GM15510 (cell line): ENCODE measurements around the gene DNAJC5G.

Experiments used
- POLR2A ChIP-seq: IDR thresholded peaks from 3 replicates; pipeline ENCODE4 v1.6.1; 2011; ENCODE audit warnings: borderline replicate concordance; ENCODE audit not compliant: insufficient read length; ENCODE audit errors: extremely low read depth

Gene DNAJC5G, protein sequence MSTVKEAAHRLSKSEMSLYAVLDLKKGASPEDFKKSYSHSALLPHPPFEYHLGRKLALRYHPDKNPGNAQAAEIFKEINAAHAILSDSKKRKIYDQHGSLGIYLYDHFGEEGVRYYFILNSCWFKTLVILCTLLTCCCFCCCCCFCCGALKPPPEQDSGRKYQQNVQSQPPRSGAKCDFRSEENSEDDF

DNA sequence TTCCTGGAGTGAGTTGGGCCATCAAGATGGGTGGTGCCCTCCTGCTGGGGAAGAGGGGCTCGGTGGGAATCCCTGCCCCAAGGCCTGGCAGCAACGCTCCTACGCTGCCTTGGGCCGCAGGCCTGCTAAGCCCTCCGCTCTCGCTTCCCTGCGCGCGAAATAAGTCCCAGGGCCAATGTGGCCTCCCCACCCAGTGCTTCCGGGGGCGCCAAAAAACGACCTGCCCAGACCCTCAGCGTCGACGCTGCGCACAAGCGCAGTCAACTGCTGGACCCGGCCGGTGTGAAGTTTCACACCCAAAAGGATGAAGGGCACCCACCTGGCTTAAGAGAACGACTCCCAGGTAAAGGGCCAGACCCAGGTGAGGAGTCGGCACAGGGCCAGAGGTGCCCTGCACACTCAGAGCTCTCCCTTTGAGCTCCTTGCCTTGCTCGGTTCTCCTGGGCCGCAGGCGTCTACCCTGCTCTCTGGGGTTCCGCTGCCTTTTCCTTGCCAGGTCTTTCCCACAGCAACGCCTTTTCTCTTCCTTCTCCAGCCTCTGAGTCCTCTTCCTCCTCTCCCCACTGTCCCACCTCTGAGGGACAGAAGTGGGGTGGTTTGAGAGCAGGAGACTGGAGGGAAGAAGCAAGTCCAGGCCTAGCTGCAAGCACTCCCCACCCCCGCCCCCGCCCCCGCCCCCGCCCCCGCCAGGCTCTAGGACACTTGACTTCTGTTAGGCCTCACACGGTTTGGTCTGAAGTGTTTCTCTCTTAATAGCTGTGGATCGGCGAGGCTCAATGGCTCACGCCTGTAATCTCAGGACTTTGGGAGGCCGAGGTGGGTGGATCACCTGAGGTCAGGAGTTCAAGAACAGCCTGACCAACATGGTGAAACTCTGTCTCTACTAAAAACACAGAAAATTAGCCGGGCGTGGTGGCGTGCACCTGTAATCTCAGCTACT is at the start of gene DNAJC5G:
DNAJC5G (plus strand) TSS at position 223 of the 940 bp plus-strand sequence. CDS start 1,296 bp downstream, outside the sequence.
- no peak for TF ChIP-seq POLR2A

DNA sequence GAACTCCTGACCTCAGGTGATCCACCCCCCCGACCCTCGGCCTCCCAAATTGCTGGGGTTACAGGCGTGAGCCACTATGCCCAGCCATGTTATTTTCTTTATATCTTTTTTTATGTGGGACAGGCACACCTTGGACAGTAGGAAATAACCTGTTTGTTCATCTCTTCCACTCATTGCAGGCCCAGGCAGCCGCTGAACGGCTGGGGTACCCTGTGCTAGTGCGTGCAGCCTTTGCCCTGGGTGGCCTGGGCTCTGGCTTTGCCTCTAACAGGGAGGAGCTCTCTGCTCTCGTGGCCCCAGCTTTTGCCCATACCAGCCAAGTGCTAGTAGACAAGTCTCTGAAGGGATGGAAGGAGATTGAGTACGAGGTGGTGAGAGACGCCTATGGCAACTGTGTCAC is 49.7 kb upstream of the DNAJC5G start:
- TF ChIP-seq POLR2A: no peak

DNA sequence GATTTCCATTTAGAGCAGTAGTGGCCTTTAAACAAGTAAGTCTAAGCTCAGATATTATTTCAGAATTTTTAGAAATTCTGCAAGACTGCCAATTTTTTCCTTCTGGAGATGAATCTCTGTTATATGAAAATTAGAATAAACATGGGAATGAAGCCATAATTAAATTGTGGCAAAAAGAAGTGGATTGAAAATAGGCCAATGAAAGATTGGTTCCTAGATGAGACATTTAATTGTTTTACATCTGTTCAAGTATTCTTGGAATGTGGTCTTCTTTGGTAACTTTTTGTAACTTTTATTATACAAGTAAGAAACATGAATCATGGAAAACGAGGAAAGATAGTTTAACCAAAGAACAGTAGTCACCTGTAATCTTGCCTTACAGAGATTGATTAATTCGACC is 47.7 kb upstream of the DNAJC5G start:
- TF ChIP-seq POLR2A: no peak

DNA sequence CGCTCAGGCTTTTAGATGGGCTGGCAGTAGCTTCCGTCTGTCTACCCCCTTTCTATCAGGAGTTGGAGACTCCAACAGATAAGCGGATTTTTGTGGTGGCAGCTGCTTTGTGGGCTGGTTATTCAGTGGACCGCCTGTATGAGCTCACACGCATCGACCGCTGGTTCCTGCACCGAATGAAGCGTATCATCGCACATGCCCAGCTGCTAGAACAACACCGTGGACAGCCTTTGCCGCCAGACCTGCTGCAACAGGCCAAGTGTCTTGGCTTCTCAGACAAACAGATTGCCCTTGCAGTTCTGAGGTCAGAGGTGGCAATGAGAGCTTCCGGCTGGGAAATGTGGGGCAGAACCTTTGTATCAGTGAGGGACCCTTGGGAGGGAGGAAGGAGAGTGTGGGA is 43.3 kb upstream of the DNAJC5G start:
- no peak for TF ChIP-seq POLR2A

DNA sequence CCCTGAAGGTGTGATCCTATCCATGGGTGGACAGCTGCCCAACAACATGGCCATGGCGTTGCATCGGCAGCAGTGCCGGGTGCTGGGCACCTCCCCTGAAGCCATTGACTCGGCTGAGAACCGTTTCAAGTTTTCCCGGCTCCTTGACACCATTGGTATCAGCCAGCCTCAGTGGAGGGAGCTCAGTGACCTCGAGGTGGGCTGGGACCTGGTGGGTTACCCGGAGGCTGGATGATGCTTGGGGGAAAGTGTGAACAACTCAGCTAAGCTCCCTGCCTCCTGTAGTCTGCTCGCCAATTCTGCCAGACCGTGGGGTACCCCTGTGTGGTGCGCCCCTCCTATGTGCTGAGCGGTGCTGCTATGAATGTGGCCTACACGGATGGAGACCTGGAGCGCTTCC is 41.9 kb upstream of the DNAJC5G start:
- no peak for TF ChIP-seq POLR2A

DNA sequence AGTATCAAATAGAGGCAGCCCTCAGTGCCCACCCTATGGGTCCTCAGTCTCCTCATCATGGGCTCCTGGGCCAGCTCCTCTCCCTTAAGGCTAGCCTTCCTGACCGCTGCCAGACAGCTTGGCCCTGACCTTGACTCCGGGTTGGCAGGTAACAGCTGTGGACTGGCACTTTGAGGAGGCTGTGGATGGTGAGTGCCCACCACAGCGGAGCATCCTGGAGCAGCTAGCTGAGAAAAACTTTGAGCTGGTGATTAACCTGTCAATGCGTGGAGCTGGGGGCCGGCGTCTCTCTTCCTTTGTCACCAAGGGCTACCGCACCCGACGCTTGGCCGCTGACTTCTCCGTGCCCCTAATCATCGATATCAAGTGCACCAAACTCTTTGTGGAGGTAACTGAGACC is 39.1 kb upstream of the DNAJC5G start:
- TF ChIP-seq POLR2A: no peak

DNA sequence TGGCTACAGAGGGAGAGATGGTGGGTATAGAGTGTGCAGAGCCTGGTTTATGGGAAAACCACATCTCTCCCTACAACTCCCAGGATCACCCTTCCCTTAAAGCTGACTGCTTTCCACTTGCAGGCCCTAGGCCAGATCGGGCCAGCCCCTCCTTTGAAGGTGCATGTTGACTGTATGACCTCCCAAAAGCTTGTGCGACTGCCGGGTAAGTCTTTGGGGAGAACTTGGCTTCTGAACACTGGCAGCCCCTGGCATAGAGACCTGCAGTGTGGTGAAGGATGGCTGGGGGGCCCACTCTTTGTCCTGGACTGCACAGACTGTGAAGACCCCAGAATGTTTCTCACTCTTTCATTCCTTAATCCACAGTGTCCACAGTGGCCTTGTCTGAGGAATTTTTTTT is 38.6 kb upstream of the DNAJC5G start:
- TF ChIP-seq POLR2A: no peak

DNA sequence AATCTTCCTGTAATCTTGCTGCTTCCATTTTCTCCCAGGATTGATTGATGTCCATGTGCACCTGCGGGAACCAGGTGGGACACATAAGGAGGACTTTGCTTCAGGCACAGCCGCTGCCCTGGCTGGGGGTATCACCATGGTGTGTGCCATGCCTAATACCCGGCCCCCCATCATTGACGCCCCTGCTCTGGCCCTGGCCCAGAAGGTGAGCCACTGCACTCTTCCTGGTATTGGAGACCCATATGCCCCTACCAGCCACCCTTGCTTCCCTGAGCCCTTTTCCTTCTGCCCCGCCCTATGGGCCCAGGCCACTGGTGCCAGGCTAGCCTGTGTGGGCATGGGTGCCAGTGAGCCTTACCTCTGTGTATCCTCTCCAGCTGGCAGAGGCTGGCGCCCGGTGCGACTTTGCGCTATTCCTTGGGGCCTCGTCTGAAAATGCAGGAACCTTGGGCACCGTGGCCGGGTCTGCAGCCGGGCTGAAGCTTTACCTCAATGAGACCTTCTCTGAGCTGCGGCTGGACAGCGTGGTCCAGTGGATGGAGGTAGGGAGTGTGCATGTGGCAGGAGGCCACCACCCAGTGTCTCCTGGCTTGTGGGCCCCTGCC is 37.8 kb upstream of the DNAJC5G start:
- TF ChIP-seq POLR2A: no peak

- no peak for TF ChIP-seq POLR2A
Observed at GRCh38 chr2:27238976-27239375, 36.3 kb upstream of the DNAJC5G start.

GRCh38 chr2:27240406-27240805 is 34.8 kb upstream of the DNAJC5G start:
- TF ChIP-seq POLR2A: no peak

- no peak for TF ChIP-seq POLR2A
Observed at GRCh38 chr2:27241761-27242613, 33.2 kb upstream of the DNAJC5G start.

DNA sequence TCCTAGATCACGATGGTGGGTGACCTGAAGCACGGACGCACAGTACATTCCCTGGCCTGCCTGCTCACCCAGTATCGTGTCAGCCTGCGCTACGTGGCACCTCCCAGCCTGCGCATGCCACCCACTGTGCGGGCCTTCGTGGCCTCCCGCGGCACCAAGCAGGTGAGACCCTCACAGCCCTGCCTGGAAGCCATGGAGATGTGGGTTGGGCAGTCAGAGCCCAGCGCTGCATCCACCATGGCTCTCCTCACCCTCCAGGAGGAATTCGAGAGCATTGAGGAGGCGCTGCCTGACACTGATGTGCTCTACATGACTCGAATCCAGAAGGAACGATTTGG is 32.6 kb upstream of the DNAJC5G start:
- TF ChIP-seq POLR2A: no peak

DNA sequence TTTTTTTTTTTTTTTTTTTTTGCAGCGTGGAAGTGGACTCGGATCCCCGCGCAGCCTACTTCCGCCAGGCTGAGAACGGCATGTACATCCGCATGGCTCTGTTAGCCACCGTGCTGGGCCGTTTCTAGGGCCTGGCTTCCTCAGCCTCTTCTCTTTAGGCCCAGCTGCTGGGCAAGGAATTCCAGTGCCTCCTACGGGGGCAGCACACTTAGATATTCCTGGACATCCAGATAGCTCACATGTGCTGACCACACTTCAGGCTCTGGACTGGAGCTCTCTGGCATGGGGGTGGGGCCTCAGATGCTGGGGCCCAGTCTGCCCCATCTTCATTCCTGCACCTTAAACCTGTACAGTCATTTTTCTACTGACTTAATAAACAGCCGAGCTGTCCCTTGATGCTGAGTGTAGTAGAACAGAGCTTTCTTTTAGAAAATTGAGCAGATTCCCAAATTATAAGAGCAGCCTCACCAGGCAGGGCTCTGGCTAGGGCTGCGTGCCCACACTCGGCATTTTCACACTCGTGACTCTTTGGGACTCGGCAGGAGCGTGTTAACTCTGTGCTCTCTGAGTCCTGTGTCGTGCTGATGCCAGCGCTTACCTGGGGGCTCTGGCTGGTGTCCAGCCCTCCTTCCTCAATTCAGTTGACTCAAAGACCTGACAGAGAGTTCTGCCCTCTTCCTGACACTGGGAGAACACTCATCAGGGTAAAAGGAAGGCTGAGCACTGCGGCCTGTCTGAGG is 31.7 kb upstream of the DNAJC5G start:
- TF ChIP-seq POLR2A: no peak

- TF ChIP-seq POLR2A: no peak
Observed at GRCh38 chr2:27245116-27245515, 30.1 kb upstream of the DNAJC5G start.
